Choroid plexus epithelial cell (primary cell): Measurements from ENCODE around the gene CPLX1.

Experiments
- DNase-seq: peaks from one replicate; pipeline ENCODE4 v3.0.0-alpha.2; 2010; ENCODE audit warnings: low read depth
- H3K4me3 ChIP-seq: 2 replicates; pipeline ENCODE4 v1.5.1; 2011; ENCODE audit warnings: low read depth, mild to moderate bottlenecking, control low read depth, low read length, moderate library complexity
- TF ChIP-seq, protein P1 (sequence below): conservative IDR thresholded peaks from 2 replicates; pipeline ENCODE4 v1.5.1; 2011; ENCODE audit warnings: low read depth, mild to moderate bottlenecking, control low read depth, inconsistent platforms, low read length, moderate library complexity

CPLX1 gene

GRCh38 chr4:869776-870175 lies 43.8 kb upstream of the CPLX1 start:
- TF ChIP-seq, protein P1, sequence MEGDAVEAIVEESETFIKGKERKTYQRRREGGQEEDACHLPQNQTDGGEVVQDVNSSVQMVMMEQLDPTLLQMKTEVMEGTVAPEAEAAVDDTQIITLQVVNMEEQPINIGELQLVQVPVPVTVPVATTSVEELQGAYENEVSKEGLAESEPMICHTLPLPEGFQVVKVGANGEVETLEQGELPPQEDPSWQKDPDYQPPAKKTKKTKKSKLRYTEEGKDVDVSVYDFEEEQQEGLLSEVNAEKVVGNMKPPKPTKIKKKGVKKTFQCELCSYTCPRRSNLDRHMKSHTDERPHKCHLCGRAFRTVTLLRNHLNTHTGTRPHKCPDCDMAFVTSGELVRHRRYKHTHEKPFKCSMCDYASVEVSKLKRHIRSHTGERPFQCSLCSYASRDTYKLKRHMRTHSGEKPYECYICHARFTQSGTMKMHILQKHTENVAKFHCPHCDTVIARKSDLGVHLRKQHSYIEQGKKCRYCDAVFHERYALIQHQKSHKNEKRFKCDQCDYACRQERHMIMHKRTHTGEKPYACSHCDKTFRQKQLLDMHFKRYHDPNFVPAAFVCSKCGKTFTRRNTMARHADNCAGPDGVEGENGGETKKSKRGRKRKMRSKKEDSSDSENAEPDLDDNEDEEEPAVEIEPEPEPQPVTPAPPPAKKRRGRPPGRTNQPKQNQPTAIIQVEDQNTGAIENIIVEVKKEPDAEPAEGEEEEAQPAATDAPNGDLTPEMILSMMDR: no peak
- no peak for DNase-seq
- no peak overlapping the region for H3K4me3 ChIP-seq

GRCh38 chr4:868421-868820 lies 42.5 kb upstream of the CPLX1 start:
- DNase-seq: no peak
- TF ChIP-seq, protein P1: no peak
- no peak overlapping the region for H3K4me3 ChIP-seq

DNA sequence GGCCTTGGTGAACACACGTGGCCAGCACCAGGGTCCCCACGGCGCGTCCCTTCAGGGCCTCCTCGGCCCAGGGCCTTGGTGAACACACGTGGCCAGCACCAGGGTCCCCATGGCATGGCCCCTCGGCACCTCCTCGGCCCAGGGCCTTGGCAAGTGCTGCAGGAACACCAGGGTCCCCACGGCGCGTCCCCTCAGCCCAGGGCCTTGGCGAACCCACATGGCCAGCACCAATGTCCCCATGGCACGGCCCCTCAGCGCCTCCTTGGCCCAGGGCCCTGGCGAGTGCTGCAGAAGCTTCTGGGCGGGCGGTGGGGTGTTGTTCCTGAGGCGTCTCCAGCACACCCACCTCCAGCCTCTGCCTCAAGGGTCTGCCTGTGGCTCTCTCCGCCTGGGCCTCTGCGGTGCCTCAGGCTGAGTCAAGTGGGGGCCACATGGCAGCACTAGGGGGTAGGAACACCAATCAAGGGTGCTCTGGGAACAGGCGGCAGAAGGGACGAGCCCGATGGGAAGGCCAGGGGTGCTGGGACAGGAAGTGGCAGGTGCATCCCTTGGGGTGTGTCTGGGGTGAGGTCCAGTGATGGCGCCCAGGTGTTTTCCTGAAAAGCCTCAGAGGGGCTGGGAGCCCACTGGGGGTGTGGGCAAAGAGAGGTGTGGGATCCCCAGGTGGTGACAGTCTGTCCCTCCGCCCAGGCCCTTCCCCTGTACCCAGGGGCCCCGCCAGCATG lies 41.8 kb upstream of the CPLX1 start:
- no peak for DNase-seq
- TF ChIP-seq, protein P1: no peak
- H3K4me3 ChIP-seq: no peak overlapping the region

DNA sequence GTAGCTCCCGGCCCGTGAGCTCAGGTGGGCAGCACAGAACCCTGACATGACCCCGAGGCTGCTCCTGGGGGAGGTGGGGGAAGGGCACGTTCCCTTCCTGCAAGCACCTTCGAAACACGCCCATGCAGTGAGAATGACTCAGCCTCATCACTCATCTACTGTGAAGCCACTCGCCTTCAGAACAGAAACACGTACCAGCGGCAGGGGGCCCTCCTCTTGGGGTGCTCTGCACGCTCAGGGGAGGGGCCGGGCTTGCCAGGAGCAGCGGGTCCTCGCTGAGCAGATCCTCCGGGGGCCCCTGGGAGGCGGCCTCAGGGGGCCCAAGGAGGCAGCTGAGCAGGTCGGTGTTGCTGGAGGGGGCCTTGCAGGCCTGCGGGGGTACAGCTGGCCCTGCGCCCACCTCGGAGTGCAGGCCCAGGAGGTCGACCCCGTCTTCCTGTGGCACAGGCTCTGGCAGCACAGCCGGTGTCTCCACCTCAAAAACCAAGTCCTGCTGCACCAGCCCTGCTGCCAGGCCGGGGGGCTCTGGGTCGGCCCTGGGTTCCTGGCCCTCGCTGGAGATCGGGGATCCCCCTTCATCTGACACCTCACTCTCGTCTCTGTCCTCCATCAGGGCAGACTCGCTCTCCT lies 40.9 kb upstream of the CPLX1 start:
- no peak overlapping the region for H3K4me3 ChIP-seq
- peak; percentile 71 for DNase-seq
- TF ChIP-seq, protein P1: peak; percentile 26

GRCh38 chr4:866068-866760 lies 40.3 kb upstream of the CPLX1 start:
- TF ChIP-seq, protein P1: no peak
- no peak for DNase-seq
- no peak overlapping the region for H3K4me3 ChIP-seq

DNA sequence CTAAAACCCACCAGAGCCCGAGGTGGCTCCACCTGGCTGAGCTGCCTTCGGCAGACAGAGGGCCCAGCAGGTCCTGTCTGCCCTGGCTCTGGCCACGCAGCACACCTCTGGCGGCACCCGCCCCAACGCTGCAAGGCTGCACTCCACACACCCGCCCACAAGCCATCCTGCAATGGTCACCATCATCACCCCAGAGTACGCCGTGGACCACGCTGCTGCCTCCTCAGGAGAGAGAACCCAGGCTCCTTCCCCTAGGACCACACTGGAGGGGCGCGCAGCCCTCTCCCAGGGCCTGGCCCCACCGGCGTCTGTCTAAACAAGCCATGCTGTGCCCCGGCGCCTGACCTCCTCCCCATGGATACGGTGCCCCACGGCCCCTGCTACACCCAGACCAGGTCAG lies 39.6 kb upstream of the CPLX1 start:
- TF ChIP-seq, protein P1: no peak
- H3K4me3 ChIP-seq: no peak overlapping the region
- no peak for DNase-seq
